Measurements from ENCODE around the gene FNBP1. TPM values are rescaled to one million over a fixed set of nuclear protein-coding genes. Genes with fewer than 3 reads are reported as not detected.
A peak's percentile ranks its signal among the peaks of the same experiment; 100 is the strongest.
"Not testable (repeated sequence)": the region's sequence is repeated elsewhere in the genome, so short reads cannot be mapped to it uniquely, and the experiment has no call there.

Gene FNBP1
- total RNA-seq, 2 experiments from 2014 or later = 215 to 228 TPM

- H3K9me3 Mint-ChIP-seq = no peaks in the 10 kb centered on the region
- peak overlapping the region; percentile 43 for H3K4me3 Mint-ChIP-seq
- CTCF ChIA-PET = interaction anchor here (0.6 to 1.8 kb wide), 5 partner anchors 26 to 105 kb away, joined by 3 to 5 read pairs (median 4); no protein-coding TSS in a partner anchor
- peak overlapping the region; percentile 92 for H3K27ac Mint-ChIP-seq
- H3K4me1 Mint-ChIP-seq (ENCODE audit: low read depth) = peaks cover 76% of the 10 kb centered on the region
- intact Hi-C loops (cut with micrococcal nuclease) = no loop called here
- POLR2A ChIA-PET = interaction anchor here (0.6 to 7.2 kb wide), 7 partner anchors 29 to 102 kb away, joined by 3 to 55 read pairs (median 10); no protein-coding TSS in a partner anchor
- H3K27me3 Mint-ChIP-seq = no peaks in the 10 kb centered on the region
- H3K36me3 Mint-ChIP-seq = peaks cover 38% of the 10 kb centered on the region
- DNase-seq = no peak
These were observed 52.5 kb downstream of the FNBP1 start for GRCh38 chr9:129990269-129991010.

- Mint-ChIP-seq H3K27ac (peak overlapping the region; percentile 83), H3K27me3 (no peaks in the 10 kb centered on the region), H3K36me3 (peaks cover 40% of the 10 kb centered on the region), H3K4me3 (no peak overlapping the region), H3K4me1 (ENCODE audit: low read depth) (peaks cover 76% of the 10 kb centered on the region), H3K9me3 (no peaks in the 10 kb centered on the region)
- intact Hi-C loops (cut with micrococcal nuclease) = no loop called here
- ChIA-PET CTCF (interaction anchor here (1.8 kb wide), 1 partner anchor 104 kb away, joined by 5 read pairs; no protein-coding TSS in a partner anchor), POLR2A (interaction anchor here (2.5 to 7.2 kb wide), 2 partner anchors 40 to 102 kb away, joined by 10 to 55 read pairs; no protein-coding TSS in a partner anchor)
- DNase-seq = no peak
These were observed 53.2 kb downstream of the FNBP1 start for GRCh38 chr9:129989740-129990139.

- peak overlapping the region; percentile 10 for H3K4me3 Mint-ChIP-seq
- H3K36me3 Mint-ChIP-seq = peaks cover 40% of the 10 kb centered on the region
- peaks cover 78% of the 10 kb centered on the region for H3K4me1 Mint-ChIP-seq (ENCODE audit: low read depth)
- no peak for DNase-seq
- POLR2A ChIA-PET = interaction anchor here (0.6 to 0.8 kb wide), 2 partner anchors 54 to 96 kb away, joined by 3 read pairs; partner anchors contain the start of gene FNBP1
- H3K27ac Mint-ChIP-seq = peak overlapping the region; percentile 83
- H3K27me3 Mint-ChIP-seq = no peaks in the 10 kb centered on the region
- CTCF ChIA-PET = interaction anchor here (1.8 kb wide), 1 partner anchor 104 kb away, joined by 5 read pairs; no protein-coding TSS in a partner anchor
- H3K9me3 Mint-ChIP-seq = no peaks in the 10 kb centered on the region
- intact Hi-C loops (cut with micrococcal nuclease) = no loop called here
These were observed 53.7 kb downstream of the FNBP1 start for GRCh38 chr9:129989362-129989708.

GRCh38 chr9:129988607-129989361 is 54.2 kb downstream of the FNBP1 start:
- Mint-ChIP-seq H3K27me3 (no peaks in the 10 kb centered on the region), H3K27ac (peak overlapping the region; percentile 87), H3K9me3 (no peaks in the 10 kb centered on the region), H3K4me3 (peak overlapping the region; percentile 10), H3K36me3 (peaks cover 36% of the 10 kb centered on the region), H3K4me1 (ENCODE audit: low read depth) (peaks cover 78% of the 10 kb centered on the region)
- ChIA-PET CTCF (interaction anchor here (1.2 to 1.8 kb wide), 2 partner anchors 103 to 104 kb away, joined by 3 to 5 read pairs; no protein-coding TSS in a partner anchor), POLR2A (interaction anchor here (0.6 to 0.8 kb wide), 3 partner anchors 10 to 95 kb away, joined by 3 read pairs; partner anchors contain the start of gene FNBP1)
- intact Hi-C loops (cut with micrococcal nuclease) = no loop called here
- peak; percentile 51 for DNase-seq

- Mint-ChIP-seq H3K4me3 (no peak overlapping the region), H3K9me3 (no peaks in the 10 kb centered on the region), H3K36me3 (peaks cover 35% of the 10 kb centered on the region), H3K4me1 (ENCODE audit: low read depth) (peaks cover 84% of the 10 kb centered on the region), H3K27ac (peak overlapping the region; percentile 87), H3K27me3 (no peaks in the 10 kb centered on the region)
- no peak for DNase-seq
- POLR2A ChIA-PET = interaction anchor here (1.0 to 2.2 kb wide), 3 partner anchors 49 to 54 kb away, joined by 3 to 9 read pairs (median 6); no protein-coding TSS in a partner anchor
- intact Hi-C loops (cut with micrococcal nuclease) = loop anchor here (1.0 kb wide), 1 partner anchor 28 kb away; no protein-coding TSS in a partner anchor
- CTCF ChIA-PET = interaction anchor here (1.0 to 1.2 kb wide), 2 partner anchors 12 to 103 kb away, joined by 3 to 6 read pairs; no protein-coding TSS in a partner anchor
These were observed 55.0 kb downstream of the FNBP1 start for GRCh38 chr9:129987941-129988340.

GRCh38 chr9:129987047-129987446 is 55.9 kb downstream of the FNBP1 start:
- Mint-ChIP-seq H3K9me3 (no peaks in the 10 kb centered on the region), H3K4me1 (ENCODE audit: low read depth) (peaks cover 83% of the 10 kb centered on the region), H3K27ac (peak overlapping the region; percentile 85), H3K4me3 (no peak overlapping the region), H3K27me3 (no peaks in the 10 kb centered on the region), H3K36me3 (peaks cover 35% of the 10 kb centered on the region)
- DNase-seq = peak; percentile 60
- intact Hi-C loops (cut with micrococcal nuclease) = loop anchor here (1.0 kb wide), 1 partner anchor 29 kb away; no protein-coding TSS in a partner anchor
- CTCF ChIA-PET = interaction anchor here (1.0 kb wide), 2 partner anchors 13 to 53 kb away, joined by 3 to 6 read pairs; no protein-coding TSS in a partner anchor
- POLR2A ChIA-PET = interaction anchor here (1.2 to 2.2 kb wide), 4 partner anchors 9 to 55 kb away, joined by 3 to 9 read pairs (median 6); no protein-coding TSS in a partner anchor

- H3K27me3 Mint-ChIP-seq; POLR2A ChIA-PET; H3K4me3 Mint-ChIP-seq; CTCF ChIA-PET; H3K9me3 Mint-ChIP-seq; intact Hi-C loops (cut with micrococcal nuclease); DNase-seq: not testable (repeated sequence)
- peaks cover 70% of the 10 kb centered on the region for H3K4me1 Mint-ChIP-seq (ENCODE audit: low read depth)
- H3K36me3 Mint-ChIP-seq = peaks cover 28% of the 10 kb centered on the region
- peak overlapping the region; percentile 85 for H3K27ac Mint-ChIP-seq
These were observed 58.4 kb downstream of the FNBP1 start for GRCh38 chr9:129984589-129984988.

- H3K27me3 Mint-ChIP-seq = no peaks in the 10 kb centered on the region
- CTCF ChIA-PET = interaction anchor here (0.6 kb wide), 1 partner anchor 56 kb away, joined by 4 read pairs; no protein-coding TSS in a partner anchor
- peak overlapping the region; percentile 62 for H3K27ac Mint-ChIP-seq
- DNase-seq = no peak
- intact Hi-C loops (cut with micrococcal nuclease) = no loop called here
- H3K4me1 Mint-ChIP-seq (ENCODE audit: low read depth) = peaks cover 65% of the 10 kb centered on the region
- H3K4me3 Mint-ChIP-seq = no peak overlapping the region
- no peaks in the 10 kb centered on the region for H3K9me3 Mint-ChIP-seq
- peaks cover 28% of the 10 kb centered on the region for H3K36me3 Mint-ChIP-seq
- POLR2A ChIA-PET = no interaction called here
These were observed 59.1 kb downstream of the FNBP1 start for GRCh38 chr9:129983891-129984290.

GRCh38 chr9:129981180-129981907 is 61.6 kb downstream of the FNBP1 start:
- Mint-ChIP-seq H3K27ac (peak overlapping the region; percentile 69), H3K4me1 (ENCODE audit: low read depth) (peaks cover 46% of the 10 kb centered on the region), H3K36me3 (peaks cover 38% of the 10 kb centered on the region), H3K9me3 (no peaks in the 10 kb centered on the region), H3K4me3 (no peak overlapping the region), H3K27me3 (no peaks in the 10 kb centered on the region)
- POLR2A ChIA-PET = no interaction called here
- CTCF ChIA-PET = no interaction called here
- intact Hi-C loops (cut with micrococcal nuclease) = no loop called here
- no peak for DNase-seq

GRCh38 chr9:129980224-129980623 is 62.8 kb downstream of the FNBP1 start:
- CTCF ChIA-PET, H3K4me3 Mint-ChIP-seq: not testable (repeated sequence)

GRCh38 chr9:129979071-129979745 is 63.8 kb downstream of the FNBP1 start:
- Mint-ChIP-seq H3K27ac (peak overlapping the region; percentile 61), H3K4me3 (no peak overlapping the region), H3K27me3 (no peaks in the 10 kb centered on the region), H3K9me3 (no peaks in the 10 kb centered on the region), H3K36me3 (peaks cover 32% of the 10 kb centered on the region), H3K4me1 (ENCODE audit: low read depth) (peaks cover 32% of the 10 kb centered on the region)
- POLR2A ChIA-PET = no interaction called here
- CTCF ChIA-PET = interaction anchor here (1.0 kb wide), 1 partner anchor 51 kb away, joined by 3 read pairs; no protein-coding TSS in a partner anchor
- DNase-seq = no peak
- intact Hi-C loops (cut with micrococcal nuclease) = no loop called here

More at GRCh38 chr9:129980224-129980623, 62.8 kb downstream of the FNBP1 start:
- POLR2A ChIA-PET; H3K27ac Mint-ChIP-seq; H3K27me3 Mint-ChIP-seq; DNase-seq; H3K9me3 Mint-ChIP-seq; intact Hi-C loops (cut with micrococcal nuclease): not testable (repeated sequence)
- peaks cover 40% of the 10 kb centered on the region for H3K4me1 Mint-ChIP-seq (ENCODE audit: low read depth)
- H3K36me3 Mint-ChIP-seq = peaks cover 37% of the 10 kb centered on the region
